Cerebellar cortex (tissue), 1 donor: ENCODE measurements around the gene GHR.
"Not testable (repeated sequence)": the region's sequence is repeated elsewhere in the genome, so short reads cannot be mapped to it uniquely, and the experiment has no call there.

Experiments used
- DNase-seq: peaks from one replicate; pipeline ENCODE4 v3.0.0-alpha.2; 2015; ENCODE audit warnings: low spot score

GHR gene

GRCh38 chr5:42569953-42570548 lies 146.8 kb downstream of the GHR start:
- no peak for DNase-seq

GRCh38 chr5:42570966-42571960 lies 148.0 kb downstream of the GHR start:
- no peak for DNase-seq

DNA sequence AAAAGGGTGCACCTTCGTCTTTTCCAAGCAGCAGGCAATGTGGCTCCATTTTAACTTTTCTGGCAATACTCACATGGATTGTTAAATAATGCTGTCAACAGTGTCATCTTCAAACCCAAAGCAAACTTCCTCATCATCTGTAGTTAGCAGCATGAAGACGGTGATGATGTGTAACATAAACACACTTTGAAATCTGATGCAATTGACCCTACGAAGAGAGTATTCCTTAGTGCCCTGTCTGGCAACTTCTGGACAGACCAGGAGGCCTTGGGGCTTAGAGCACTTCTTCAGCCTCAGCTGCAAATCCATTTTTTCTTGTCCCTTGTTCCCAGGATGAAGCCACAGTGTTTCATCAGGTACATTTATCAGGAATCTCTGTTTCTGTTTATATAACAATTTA lies 149.1 kb downstream of the GHR start:
- DNase-seq: no peak

DNA sequence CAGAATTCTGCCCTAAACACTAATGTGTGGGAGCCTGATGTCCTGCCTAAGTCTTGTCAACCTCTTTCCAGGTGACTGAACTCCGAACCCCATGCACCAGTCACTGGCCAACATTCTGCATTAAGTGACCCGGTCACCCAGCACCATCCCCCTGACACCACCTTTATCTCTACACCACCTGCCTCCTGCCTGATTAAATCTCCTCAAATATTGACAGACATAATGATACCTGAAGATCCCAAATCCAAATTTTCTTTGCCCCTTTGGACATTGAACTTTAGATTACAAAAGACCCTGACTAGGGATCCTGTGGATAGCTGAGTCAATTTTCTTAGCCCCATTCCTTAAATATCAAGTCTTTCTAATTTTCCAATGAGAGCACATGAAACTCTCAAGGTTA lies 150.1 kb downstream of the GHR start:
- no peak for DNase-seq

DNA sequence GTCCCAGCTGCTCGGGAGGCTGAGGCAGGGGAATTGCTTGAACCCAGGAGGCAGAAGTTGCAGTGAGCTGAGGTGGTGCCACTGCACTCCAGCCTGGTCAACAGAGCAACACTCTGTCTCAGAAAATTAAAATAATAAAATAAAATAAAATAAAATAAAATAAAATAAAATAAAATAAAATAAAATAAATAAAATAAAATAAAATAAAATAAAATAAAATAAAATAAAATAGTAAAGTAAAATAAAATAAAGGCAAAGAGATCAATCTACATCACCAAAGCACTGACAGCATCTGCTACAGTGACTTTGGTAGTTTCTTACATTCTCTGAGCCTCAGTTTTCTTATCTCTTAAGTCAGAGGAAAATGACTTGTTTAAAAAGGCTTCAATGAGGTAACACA lies 152.7 kb downstream of the GHR start:
- not testable (repeated sequence) for DNase-seq

GRCh38 chr5:42578901-42579300 lies 155.7 kb downstream of the GHR start:
- DNase-seq: not testable (repeated sequence)

- no peak for DNase-seq
Measured at GRCh38 chr5:42579320-42579719, 156.1 kb downstream of the GHR start.

DNA sequence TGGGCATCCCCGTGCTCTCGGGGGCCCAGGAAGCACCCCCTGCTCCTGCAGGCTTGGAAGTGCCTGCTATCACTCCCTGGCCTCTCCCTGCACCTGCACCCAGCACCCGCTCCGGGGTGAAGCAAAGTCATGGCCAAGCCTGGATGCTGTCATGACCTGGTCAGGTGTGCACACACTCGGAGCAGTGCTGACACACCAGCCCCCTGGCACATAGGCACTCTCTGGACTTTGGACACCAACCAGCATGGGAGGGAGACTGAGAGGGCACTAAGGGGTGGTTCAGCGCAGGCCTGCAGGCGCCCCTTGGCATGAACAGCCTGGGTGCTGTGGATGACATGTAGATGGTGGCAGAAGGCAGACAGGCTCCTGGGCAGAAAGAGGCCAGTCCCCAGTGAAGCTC lies 158.6 kb downstream of the GHR start:
- DNase-seq: no peak

- no peak for DNase-seq
Measured at GRCh38 chr5:42582723-42583122, 159.5 kb downstream of the GHR start.

DNA sequence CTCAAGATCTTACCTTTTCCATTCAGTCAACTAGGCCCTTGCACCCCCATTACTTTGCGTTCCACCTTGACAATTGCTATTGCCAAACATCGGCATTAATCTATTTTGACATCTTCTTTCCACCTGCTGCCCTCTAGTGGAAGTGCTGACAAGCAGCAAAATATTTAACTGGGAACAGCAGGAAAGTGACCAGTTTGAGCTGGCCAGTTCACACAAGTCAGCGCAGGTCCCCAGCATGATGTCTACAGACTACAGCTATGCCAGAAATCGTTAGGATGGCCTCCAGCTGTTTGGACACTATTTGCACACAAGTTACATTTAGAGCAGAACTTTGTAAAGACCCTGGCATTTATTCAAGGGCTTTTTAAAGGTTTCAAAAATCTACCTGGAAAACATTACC lies 160.1 kb downstream of the GHR start:
- peak; percentile 40 for DNase-seq

- DNase-seq: no peak
Measured at GRCh38 chr5:42586625-42587024, 163.4 kb downstream of the GHR start.

GRCh38 chr5:42587096-42587723 lies 164.0 kb downstream of the GHR start:
- no peak for DNase-seq

DNA sequence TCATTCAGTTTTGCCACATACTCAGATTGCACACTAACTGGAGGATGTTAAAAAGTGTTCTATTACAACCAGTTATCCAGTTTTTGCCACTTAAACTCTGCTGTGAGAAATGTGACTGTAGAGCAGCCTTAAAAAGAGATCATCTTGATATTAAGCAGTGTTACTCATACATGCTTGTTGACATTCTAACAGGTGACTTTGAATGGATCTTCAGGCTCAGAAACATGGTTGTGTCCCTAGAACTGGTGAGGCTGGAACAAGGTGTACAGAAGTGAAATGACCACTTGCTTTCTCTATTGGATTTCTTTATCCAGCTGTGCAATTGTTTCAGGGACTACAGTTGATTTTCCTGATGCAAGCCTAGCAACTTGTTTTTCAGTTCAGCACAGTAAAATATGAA lies 167.3 kb downstream of the GHR start:
- no peak for DNase-seq

- DNase-seq: no peak
Measured at GRCh38 chr5:42591015-42591414, 167.8 kb downstream of the GHR start.

DNA sequence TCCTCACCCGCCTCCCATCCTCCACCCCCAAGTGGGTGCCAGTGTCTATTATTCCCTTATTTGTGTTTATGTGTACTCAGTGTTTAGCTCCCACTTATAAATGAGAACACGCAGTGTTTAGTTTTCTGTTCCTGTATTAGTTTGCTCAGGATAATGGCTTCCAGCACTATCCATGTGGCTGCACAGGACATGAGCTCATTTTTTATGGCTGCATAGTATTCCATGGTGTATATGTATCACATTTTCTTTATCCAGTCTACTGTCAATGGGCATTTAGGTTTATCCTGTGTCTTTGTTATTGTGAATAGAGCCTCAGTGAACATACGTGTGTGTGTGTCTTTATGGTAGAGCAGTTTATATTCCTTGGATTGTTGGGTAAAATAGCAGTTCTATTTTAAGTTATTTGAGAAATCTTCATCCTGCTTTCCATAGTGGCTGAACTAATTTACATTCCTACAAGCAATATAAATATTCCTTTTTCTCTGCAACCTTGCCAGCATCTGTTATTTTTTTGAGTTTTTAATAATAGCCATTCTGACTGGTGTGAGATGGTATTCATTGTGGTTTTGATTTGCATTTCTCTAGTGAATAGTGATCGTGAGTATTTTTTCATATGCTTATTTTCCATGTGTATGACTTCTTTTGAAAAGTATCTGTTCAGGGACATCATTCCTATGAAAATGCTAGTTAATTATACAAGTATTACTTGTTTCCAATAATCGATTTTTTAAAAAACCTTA lies 169.3 kb downstream of the GHR start:
- no peak for DNase-seq

GRCh38 chr5:42593591-42593990 lies 170.4 kb downstream of the GHR start:
- no peak for DNase-seq

DNA sequence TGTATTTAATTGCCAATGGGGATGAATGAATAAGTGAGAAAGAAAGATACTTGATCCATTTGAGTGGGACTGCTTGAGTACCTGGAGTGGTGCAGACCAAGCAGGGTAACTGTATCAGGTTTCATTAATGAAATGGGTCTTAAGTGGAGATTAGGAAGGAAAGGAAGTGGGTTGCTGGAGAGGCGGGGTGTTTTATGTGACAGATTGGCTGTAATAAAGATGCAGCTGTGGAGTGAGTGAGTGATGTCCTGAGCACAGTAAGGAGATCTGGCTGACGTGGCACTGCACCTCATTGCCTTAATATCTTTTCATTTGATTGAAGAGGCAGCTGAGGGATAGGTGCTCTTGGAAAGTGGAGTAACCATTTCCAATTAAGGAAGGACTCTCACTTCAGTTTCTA lies 172.4 kb downstream of the GHR start:
- no peak for DNase-seq

- no peak for DNase-seq
Measured at GRCh38 chr5:42596817-42597216, 173.6 kb downstream of the GHR start.

- DNase-seq: no peak
Measured at GRCh38 chr5:42597318-42597937, 174.2 kb downstream of the GHR start.

DNA sequence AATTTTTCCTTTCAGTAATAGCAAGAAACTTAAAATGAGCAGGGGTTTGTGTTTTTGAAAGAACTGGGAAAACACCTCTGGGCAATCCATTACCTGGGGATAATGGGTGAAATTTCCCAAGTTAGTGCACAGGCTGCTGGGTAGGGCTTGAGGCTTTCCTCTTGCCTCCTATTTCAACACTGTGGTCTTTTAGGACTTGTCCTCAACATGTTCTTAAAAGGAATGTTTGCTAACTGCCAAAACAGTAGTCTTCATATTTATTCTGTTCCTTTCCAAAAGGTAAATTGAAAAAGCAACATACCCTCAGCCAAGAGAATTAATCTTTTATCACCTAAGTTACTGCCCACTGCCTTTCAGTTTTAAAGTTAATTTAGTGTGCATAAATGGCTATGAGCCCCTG lies 175.1 kb downstream of the GHR start:
- no peak for DNase-seq

GRCh38 chr5:42599106-42599505 lies 175.9 kb downstream of the GHR start:
- DNase-seq: no peak

DNA sequence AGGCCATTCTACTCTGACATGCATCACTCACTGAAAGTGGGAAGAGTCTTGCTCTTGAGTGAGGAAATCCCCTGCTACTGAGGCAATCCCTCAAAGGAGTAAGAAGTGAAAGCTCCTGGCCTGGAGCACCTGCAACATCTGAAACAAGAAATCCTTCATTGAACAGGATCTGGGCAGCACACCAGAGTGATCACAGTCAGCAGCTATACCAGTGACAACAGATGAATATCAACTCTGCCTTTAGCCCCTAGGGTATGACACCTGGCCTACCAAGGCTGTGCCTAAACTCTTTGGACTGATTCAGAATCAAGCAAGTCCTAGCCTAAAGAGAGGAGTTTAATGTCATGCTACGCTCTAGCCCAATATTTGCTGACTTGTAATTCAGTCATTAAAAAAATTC lies 177.2 kb downstream of the GHR start:
- DNase-seq: no peak
